Panc1 (cell line): Measurements from ENCODE around the gene MS4A4E. TPM values are rescaled to one million over a fixed set of nuclear protein-coding genes. Genes with fewer than 3 reads are reported as not detected.
"Not testable (repeated sequence)": the region's sequence is repeated elsewhere in the genome, so short reads cannot be mapped to it uniquely, and the experiment has no call there.

Experiments used
- ATAC-seq: fragments of 200-7000 bp; cut with Tn5 transposase; 2 replicates; pipeline ENCODE4 v1.9.1; 2020; ENCODE audit warnings: mild to moderate bottlenecking, moderate library complexity
- BruUV-seq: library from RNA; stranded (reverse); fragments of 400-500 nt; replicated peaks from 2 replicates; lab custom pipeline; 2021; lab: Mats Ljungman, UMichigan
- CTCF ChIA-PET: fragments of 300-600 bp; sonication (Branson Sonifier 250); formaldehyde crosslinking; loops from one replicate; lab custom pipeline; 2022; ENCODE audit warnings: antibody characterized with exemption; lab: Charles Lee
- POLR2A ChIA-PET: fragments of 300-600 bp; sonication (Branson Sonifier 250); formaldehyde crosslinking; loops from one replicate; lab custom pipeline; 2022; ENCODE audit warnings: antibody characterized with exemption; lab: Charles Lee
- DNase-seq: peaks from one replicate; pipeline ENCODE4 v3.0.0-alpha.2; 2010; ENCODE audit warnings: low read depth, low spot score
- H3K27ac ChIP-seq: 2 replicates; pipeline ENCODE4 v1.5.1; 2011; ENCODE audit warnings: mild to moderate bottlenecking, low read length, inconsistent platforms
- H3K27me3 ChIP-seq: fragments of 200-500 bp; sonication (Bioruptor generic); 2 replicates; pipeline ENCODE4 v1.6.0; 2014; ENCODE audit warnings: low read length, inconsistent platforms; ENCODE audit not compliant: control insufficient read depth, insufficient read depth
- H3K36me3 ChIP-seq: fragments of 200-500 bp; sonication (Bioruptor generic); 2 replicates; pipeline ENCODE4 v1.5.1; 2014; ENCODE audit warnings: inconsistent platforms, mild to moderate bottlenecking, low read length, moderate library complexity; ENCODE audit not compliant: control insufficient read depth, insufficient read depth
- H3K4me1 ChIP-seq: 2 replicates; pipeline ENCODE4 v1.5.1; 2011; ENCODE audit warnings: inconsistent platforms, mild to moderate bottlenecking, low read length, moderate library complexity; ENCODE audit not compliant: control insufficient read depth, insufficient read depth
- H3K4me3 ChIP-seq, 2 experiments: 2 replicates each; pipeline ENCODE4 v1.5.1; 2011 to 2012; ENCODE audit warnings: low read depth in 2 of 2, low read length in 2 of 2, mild to moderate bottlenecking in 2 of 2, inconsistent platforms in 1 of 2, moderate library complexity in 1 of 2
- H3K9me3 ChIP-seq: fragments of 200-500 bp; sonication (Bioruptor generic); 2 replicates; pipeline ENCODE4 v1.5.1; 2014; ENCODE audit warnings: low read depth, mild to moderate bottlenecking, inconsistent platforms, low read length, moderate library complexity; ENCODE audit not compliant: control insufficient read depth, insufficient read depth
- CTCF ChIP-seq: fragments of 450-650 bp; IDR thresholded peaks from 2 replicates; pipeline ENCODE4 v1.5.1; 2017; ENCODE audit warnings: mild to moderate bottlenecking
- POLR2AphosphoS5 ChIP-seq: IDR thresholded peaks from 2 replicates; pipeline ENCODE4 v1.6.1; 2012; ENCODE audit warnings: mild to moderate bottlenecking, low read depth, low read length, moderate library complexity
- REST ChIP-seq, 2 experiments: IDR thresholded peaks; 2 replicates each; pipeline ENCODE4 v1.6.1; 2011 to 2012; ENCODE audit warnings: low read depth in 2 of 2, control low read depth in 1 of 2, low read length in 1 of 2, mild to moderate bottlenecking in 1 of 2, moderate library complexity in 1 of 2; ENCODE audit not compliant: insufficient read depth in 1 of 2
- SIN3A ChIP-seq: IDR thresholded peaks from 2 replicates; pipeline ENCODE4 v1.6.1; 2012; ENCODE audit warnings: low read depth, mild to moderate bottlenecking, low read length, moderate library complexity, borderline replicate concordance; ENCODE audit not compliant: insufficient read depth
- TCF7L2 ChIP-seq: IDR thresholded peaks from 2 replicates; pipeline ENCODE4 v1.6.1; 2011; ENCODE audit warnings: mild to moderate bottlenecking, low read depth, low read length, inconsistent platforms
- in situ Hi-C: cut with HindIII; loops from 2 replicates; pipeline ENCODE4 v1.10.0; 2016; ENCODE audit warnings: low sequenced_read_pairs, low pct_unique_long_range_greater_than_20kb
- intact Hi-C: fragments of 100-400 bp; cut with micrococcal nuclease; formaldehyde crosslinking; loops from one replicate; pipeline ENCODE4 v1.10.0; 2022; ENCODE audit not compliant: unreplicated experiment
- total RNA-seq: library from RNA; stranded (reverse); gene quantifications from one replicate; pipeline ENCODE4 v1.2.1, GENCODE V29; 2021; ENCODE audit not compliant: unreplicated experiment

The MS4A4E gene
- total RNA-seq, 1 experiment from 2014 or later, result not detected

- no peak for ATAC-seq
- no peaks in the 10 kb centered on the region for H3K36me3 ChIP-seq
- no peak overlapping the region for H3K27ac ChIP-seq
- BruUV-seq, result no TSS peak
- H3K4me3 ChIP-seq, result no peak overlapping the region
- H3K9me3 ChIP-seq, result no peaks in the 10 kb centered on the region
- CTCF ChIA-PET, result no interaction called here
- intact Hi-C loops (no loop called here), in situ Hi-C loops (no loop called here)
- H3K4me1 ChIP-seq, result no peaks in the 10 kb centered on the region
- no peak for TF ChIP-seq REST (IDR thresholded peaks at IDR 0.05; ENCODE audit: insufficient read depth in 1 of 2, low read depth in 2 of 2, low read length in 1 of 2)
- TF ChIP-seq CTCF, result no peak
- TF ChIP-seq TCF7L2, result no peak
- no peak for TF ChIP-seq SIN3A
- no peak for TF ChIP-seq POLR2AphosphoS5
- POLR2A ChIA-PET, result no interaction called here
- no peaks in the 10 kb centered on the region for H3K27me3 ChIP-seq
- no peak for DNase-seq
Measured at GRCh38 chr11:60206616-60207015, 36.3 kb downstream of the MS4A4E start.

- TF ChIP-seq POLR2AphosphoS5 (no peak), CTCF (no peak), SIN3A (no peak), TCF7L2 (no peak), REST (IDR thresholded peaks at IDR 0.05; ENCODE audit: insufficient read depth in 1 of 2, low read depth in 2 of 2, low read length in 1 of 2) (no peak)
- ChIA-PET CTCF (interaction anchor here (0.6 kb wide), 1 partner anchor 457 kb away, joined by 7 read pairs; no protein-coding TSS in a partner anchor), POLR2A (no interaction called here)
- H3K36me3 ChIP-seq, result no peaks in the 10 kb centered on the region
- H3K4me1 ChIP-seq, result no peaks in the 10 kb centered on the region
- no TSS peak for BruUV-seq
- H3K4me3 ChIP-seq, result no peak overlapping the region
- DNase-seq (no peak), ATAC-seq (no peak)
- H3K27me3 ChIP-seq, result no peaks in the 10 kb centered on the region
- H3K9me3 ChIP-seq, result no peaks in the 10 kb centered on the region
- in situ Hi-C loops (no loop called here), intact Hi-C loops (no loop called here)
- no peak overlapping the region for H3K27ac ChIP-seq
Measured at GRCh38 chr11:60204922-60205321, 38.0 kb downstream of the MS4A4E start.

- BruUV-seq, intact Hi-C loops, DNase-seq, H3K9me3 ChIP-seq, ATAC-seq, H3K27ac ChIP-seq, H3K36me3 ChIP-seq, in situ Hi-C loops, CTCF ChIA-PET, H3K4me3 ChIP-seq, H3K4me1 ChIP-seq, POLR2A ChIA-PET, H3K27me3 ChIP-seq: not testable (repeated sequence)
Measured at GRCh38 chr11:60201334-60201733, 41.6 kb downstream of the MS4A4E start.
